HG03575 (cell line): ENCODE measurements around the gene RIPK3.
"Not testable (repeated sequence)": the region's sequence is repeated elsewhere in the genome, so short reads cannot be mapped to it uniquely, and the experiment has no call there.

Experiments
- ATAC-seq: cut with Tn5 transposase; IDR thresholded peaks from one replicate; pipeline ENCODE4 v1.9.1; 2021; ENCODE audit not compliant: unreplicated experiment, insufficient number of reproducible peaks, low FRiP score; ENCODE audit errors: extremely low read depth

RIPK3 gene

GRCh38 chr14:24370748-24371147 is 31.0 kb upstream of the RIPK3 start:
- ATAC-seq: no peak

GRCh38 chr14:24369907-24370687 is 30.3 kb upstream of the RIPK3 start:
- no peak for ATAC-seq

- ATAC-seq: no peak
These were observed 29.7 kb upstream of the RIPK3 start for GRCh38 chr14:24369463-24369862.

- ATAC-seq: no peak
These were observed 28.9 kb upstream of the RIPK3 start for GRCh38 chr14:24368562-24369252.

GRCh38 chr14:24368212-24368561 is 28.4 kb upstream of the RIPK3 start:
- ATAC-seq: no peak

- no peak for ATAC-seq
These were observed 27.9 kb upstream of the RIPK3 start, which contains the start of gene NFATC4 for GRCh38 chr14:24367514-24368211. Gene NFATC4 (plus strand): TSS chr14:24368184. CDS start chr14:24368341, 157 bp downstream.

GRCh38 chr14:24366721-24367513 is 27.1 kb upstream of the RIPK3 start:
- no peak for ATAC-seq

- no peak for ATAC-seq
These were observed 26.6 kb upstream of the RIPK3 start for GRCh38 chr14:24366413-24366720.

GRCh38 chr14:24365600-24366412 is 26.0 kb upstream of the RIPK3 start:
- no peak for ATAC-seq

- ATAC-seq: no peak
These were observed 25.1 kb upstream of the RIPK3 start for GRCh38 chr14:24364841-24365240.

- ATAC-seq: no peak
These were observed 23.6 kb upstream of the RIPK3 start for GRCh38 chr14:24363401-24363800.

GRCh38 chr14:24362241-24362960 is 22.6 kb upstream of the RIPK3 start:
- no peak for ATAC-seq

GRCh38 chr14:24361326-24361725 is 21.5 kb upstream of the RIPK3 start:
- no peak for ATAC-seq

GRCh38 chr14:24360281-24360680 is 20.5 kb upstream of the RIPK3 start:
- ATAC-seq: no peak

- no peak for ATAC-seq
These were observed 16.4 kb upstream of the RIPK3 start for GRCh38 chr14:24356208-24356607.

GRCh38 chr14:24355009-24355408 is 15.2 kb upstream of the RIPK3 start:
- ATAC-seq: no peak

GRCh38 chr14:24354482-24354825 is 14.7 kb upstream of the RIPK3 start:
- not testable (repeated sequence) for ATAC-seq
